Measurements from ENCODE around the gene ZNF346.

- no peak for TF ChIP-seq CTCF (IDR thresholded peaks at IDR 0.05)
- no peak for TF ChIP-seq KAT7 (CRISPR knock-in tag; IDR thresholded peaks at IDR 0.05; ENCODE audit: borderline replicate concordance)
- no peak for TF ChIP-seq IRF2 (CRISPR knock-in tag; IDR thresholded peaks at IDR 0.05; ENCODE audit: borderline replicate concordance, low read depth)
- TF ChIP-seq ATF6 (CRISPR knock-in tag; IDR thresholded peaks at IDR 0.05): no peak
- TF ChIP-seq SP1 (CRISPR knock-in tag; conservative IDR thresholded peaks at IDR 0.05): no peak
- no peak for TF ChIP-seq NFYB (CRISPR knock-in tag; conservative IDR thresholded peaks at IDR 0.05; ENCODE audit: low read depth)
- TF ChIP-seq MAX (CRISPR knock-in tag; IDR thresholded peaks at IDR 0.05): no peak
- no peak for TF ChIP-seq ZNF423 (CRISPR knock-in tag; IDR thresholded peaks at IDR 0.05)
- TF ChIP-seq ZNF532 (CRISPR knock-in tag; IDR thresholded peaks at IDR 0.05; ENCODE audit: borderline replicate concordance): no peak
- no peak for TF ChIP-seq ARID4B (CRISPR knock-in tag; IDR thresholded peaks at IDR 0.05; ENCODE audit: borderline replicate concordance)
These were observed 21.5 kb downstream of the ZNF346 start for GRCh38 chr5:177043958-177044357.

Data from WTC11 (cell line).